ENCODE data around the gene FRAS1.
"Not testable (repeated sequence)": the region's sequence is repeated elsewhere in the genome, so short reads cannot be mapped to it uniquely, and the experiment has no call there.

The FRAS1 gene

GRCh38 chr4:78432896-78433295, 375.8 kb downstream of the FRAS1 start:
- DNase-seq (ENCODE audit: low read depth in 2 of 2) = peak; percentile 23 to 26

DNA sequence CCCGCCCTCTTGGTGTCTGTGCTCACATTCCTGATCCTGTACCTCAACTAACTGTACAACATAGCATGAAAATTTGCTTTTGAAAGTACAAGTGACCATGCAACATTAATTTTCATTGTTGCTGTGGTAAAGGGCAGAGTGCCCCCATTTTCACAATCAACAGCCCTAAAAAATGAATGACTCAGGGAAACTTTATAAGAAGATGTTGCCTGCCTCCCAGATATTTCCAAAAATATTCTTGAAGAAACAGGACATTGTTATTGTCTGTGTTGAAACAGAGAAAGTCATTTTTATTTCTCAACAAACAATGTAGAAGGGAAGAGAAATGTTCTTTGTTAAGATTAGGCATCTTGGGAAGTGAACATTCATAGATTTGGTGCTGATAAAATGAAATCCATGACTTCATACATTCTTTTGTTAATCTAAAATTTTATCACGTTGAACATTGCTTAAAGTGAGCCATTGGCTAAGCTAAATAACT, 380.5 kb downstream of the FRAS1 start:
- no peak for DNase-seq (ENCODE audit: low read depth in 2 of 2)

GRCh38 chr4:78439328-78439727, 382.2 kb downstream of the FRAS1 start:
- no peak for DNase-seq (ENCODE audit: low read depth in 2 of 2)

- no peak for DNase-seq (ENCODE audit: low read depth in 2 of 2)
Measured at GRCh38 chr4:78441756-78442155, 384.6 kb downstream of the FRAS1 start.

GRCh38 chr4:78446619-78447018, 389.5 kb downstream of the FRAS1 start:
- DNase-seq (ENCODE audit: low read depth in 2 of 2) = no peak

DNA sequence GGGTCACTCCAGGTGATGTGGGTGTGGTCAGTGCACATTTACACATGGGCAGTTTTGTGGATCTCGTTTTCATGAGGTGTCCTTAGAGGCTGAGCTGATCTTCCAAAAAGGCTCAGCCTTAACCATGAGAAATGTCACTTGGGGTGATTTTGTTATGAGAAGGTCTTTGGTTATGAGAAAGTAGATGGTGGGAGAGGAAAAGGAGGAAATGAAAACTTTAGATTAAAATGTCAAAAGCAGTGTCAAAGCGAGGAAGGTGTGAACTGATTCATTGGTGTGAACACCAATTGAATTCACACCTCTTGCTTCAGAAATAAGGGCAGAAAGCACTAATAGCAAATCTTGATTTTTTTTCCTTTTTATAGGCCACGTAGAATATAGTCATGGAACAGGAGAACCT, 394.3 kb downstream of the FRAS1 start:
- DNase-seq (ENCODE audit: low read depth in 2 of 2) = no peak

DNA sequence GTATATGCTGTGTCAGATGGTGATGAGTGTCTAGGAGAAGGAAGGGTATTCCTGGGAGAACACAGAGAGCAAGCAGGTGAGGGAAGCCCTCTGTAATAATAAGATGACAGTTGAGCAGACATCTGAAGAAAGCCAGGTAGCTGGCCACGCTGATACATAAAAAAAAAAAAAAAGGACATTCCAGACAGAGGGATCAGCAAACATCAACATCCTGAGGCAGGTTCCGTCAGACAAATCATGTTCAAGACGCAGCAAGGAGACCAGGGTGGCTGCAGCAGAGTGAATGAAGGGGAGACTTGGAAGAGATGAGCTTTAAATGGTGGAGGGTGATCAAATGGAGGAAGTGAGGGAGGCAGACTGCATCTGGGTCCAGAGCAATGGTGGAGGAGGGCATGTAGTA, 396.9 kb downstream of the FRAS1 start:
- DNase-seq (ENCODE audit: low read depth in 2 of 2) = no peak

DNA sequence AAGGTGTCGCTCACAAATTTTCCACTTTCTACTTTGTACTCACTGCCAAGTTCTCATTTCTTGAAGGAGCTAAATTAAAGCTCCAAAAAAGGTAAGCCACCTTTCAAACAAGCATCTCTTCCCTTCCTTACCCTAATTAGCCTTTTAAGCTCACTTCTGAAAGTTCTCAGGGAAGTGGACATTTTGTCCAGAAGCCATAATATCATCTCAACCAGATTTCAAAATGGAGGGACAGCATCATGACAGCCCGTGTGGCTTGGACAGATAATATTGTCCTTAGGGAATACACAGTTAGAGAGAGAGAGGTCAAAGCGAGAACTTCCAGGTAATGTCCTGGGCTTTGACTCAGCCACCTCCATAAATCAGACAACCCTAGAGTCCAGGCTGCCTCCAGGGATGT, 400.6 kb downstream of the FRAS1 start:
- DNase-seq (ENCODE audit: low read depth in 2 of 2) = no peak

- DNase-seq (ENCODE audit: low read depth in 2 of 2) = no peak
Measured at GRCh38 chr4:78459327-78459726, 402.2 kb downstream of the FRAS1 start.

GRCh38 chr4:78460368-78460767, 403.2 kb downstream of the FRAS1 start:
- DNase-seq (ENCODE audit: low read depth in 2 of 2) = no peak

DNA sequence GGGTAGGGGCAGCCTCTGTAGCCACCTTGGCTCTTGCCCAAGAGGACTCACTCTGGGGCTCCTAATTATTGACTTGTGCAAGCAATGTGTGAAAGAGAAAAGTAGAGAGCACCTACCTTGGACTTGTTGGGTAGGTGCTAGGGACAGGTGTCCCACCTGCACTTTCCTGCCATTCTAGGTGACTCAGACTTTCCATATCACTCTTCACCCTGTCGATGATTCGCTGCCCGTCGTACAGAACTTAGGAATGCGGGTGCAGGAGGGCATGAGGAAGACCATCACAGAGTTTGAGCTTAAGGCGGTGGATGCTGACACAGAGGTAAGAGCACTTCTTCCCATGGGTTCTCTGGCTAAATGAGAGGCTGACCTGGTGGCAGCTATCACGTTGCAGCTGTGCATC, 407.1 kb downstream of the FRAS1 start:
- DNase-seq (ENCODE audit: low read depth in 2 of 2) = no peak

DNA sequence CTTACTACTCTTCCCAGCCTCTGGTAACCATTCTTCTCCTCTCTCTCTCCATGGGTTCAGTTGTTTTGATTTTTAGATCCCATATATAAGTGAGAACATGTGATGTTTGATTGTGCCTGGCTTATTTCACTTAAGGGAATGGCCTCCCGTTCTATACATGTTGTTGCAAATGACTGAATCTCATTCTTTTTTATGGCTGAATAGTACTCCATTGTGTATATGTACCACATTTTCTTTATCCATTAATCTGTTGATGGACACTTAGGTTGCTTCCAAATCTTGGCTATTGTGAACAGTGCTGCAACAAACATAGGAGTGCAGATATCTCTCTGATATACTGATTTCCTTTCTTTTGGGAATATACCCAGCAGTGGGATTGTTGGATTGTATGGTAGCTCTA, 410.1 kb downstream of the FRAS1 start:
- not testable (repeated sequence) for DNase-seq (ENCODE audit: low read depth in 2 of 2)

DNA sequence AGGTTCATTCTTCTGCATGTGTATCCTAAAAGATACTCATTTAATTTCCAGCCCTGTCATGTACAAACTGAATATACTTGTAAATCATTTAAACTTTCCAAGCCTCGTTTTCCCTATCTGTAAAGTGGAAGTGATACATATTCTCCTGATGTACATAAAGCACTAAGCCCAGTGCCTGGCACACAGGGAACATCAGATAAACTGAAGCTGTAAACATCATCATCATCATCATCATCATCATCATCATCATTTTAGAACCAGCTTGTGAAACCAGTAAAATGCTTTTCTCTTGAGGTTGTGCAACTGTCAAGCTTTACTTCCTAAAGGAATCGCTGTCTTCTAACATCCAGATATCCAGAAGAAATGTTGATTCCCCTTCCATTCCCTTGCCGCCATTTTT, 411.1 kb downstream of the FRAS1 start:
- no peak for DNase-seq (ENCODE audit: low read depth in 2 of 2)

- no peak for DNase-seq (ENCODE audit: low read depth in 2 of 2)
Measured at GRCh38 chr4:78476108-78476704, 419.1 kb downstream of the FRAS1 start.

GRCh38 chr4:78477276-78477675, 420.2 kb downstream of the FRAS1 start:
- peak in 1 of 2 experiments; percentile 13 for DNase-seq (ENCODE audit: low read depth in 2 of 2)

DNA sequence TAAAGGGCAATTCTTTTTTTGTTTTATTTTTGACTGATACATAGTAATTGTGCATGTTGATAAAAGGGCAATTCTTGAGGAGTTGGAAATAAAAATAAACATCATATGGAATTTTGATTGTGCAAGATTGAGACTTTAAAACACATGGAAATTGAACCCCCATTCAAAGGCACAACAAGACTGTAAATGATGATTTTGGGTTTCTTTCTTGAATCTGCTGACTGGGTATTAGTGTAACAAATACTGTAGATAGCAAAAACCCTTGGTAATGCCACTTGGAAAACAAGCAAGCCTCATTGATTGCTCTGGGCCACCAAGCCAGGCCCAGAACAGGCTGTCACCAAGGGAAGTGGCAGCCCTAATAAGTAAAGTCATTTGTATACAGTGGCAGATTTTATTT, 421.4 kb downstream of the FRAS1 start:
- DNase-seq (ENCODE audit: low read depth in 2 of 2) = no peak

- DNase-seq (ENCODE audit: low read depth in 2 of 2) = no peak
Measured at GRCh38 chr4:78480286-78480685, 423.2 kb downstream of the FRAS1 start.

DNA sequence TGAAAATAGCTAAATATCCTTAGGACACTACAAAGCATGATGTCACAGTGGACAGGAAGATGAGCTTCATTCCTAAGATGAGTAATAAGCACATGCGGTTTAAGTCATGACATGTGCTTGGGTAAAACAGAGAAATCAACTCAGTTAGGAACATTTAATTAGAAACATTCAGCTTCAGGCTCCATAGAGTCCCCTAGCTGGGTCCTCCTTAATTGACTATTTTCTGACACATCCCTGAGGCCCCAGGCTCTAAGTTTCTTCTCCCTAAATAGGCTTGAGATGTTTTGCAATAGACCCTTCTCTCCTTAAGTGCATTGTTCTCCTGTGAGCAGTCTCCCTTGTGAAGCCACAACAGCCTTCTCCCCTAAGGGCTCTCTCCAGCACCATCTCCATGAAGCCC, 424.1 kb downstream of the FRAS1 start:
- peak; percentile 89 to 93 for DNase-seq (ENCODE audit: low read depth in 2 of 2)

GRCh38 chr4:78482281-78482680, 425.2 kb downstream of the FRAS1 start:
- DNase-seq (ENCODE audit: low read depth in 2 of 2) = no peak

- no peak for DNase-seq (ENCODE audit: low read depth in 2 of 2)
Measured at GRCh38 chr4:78483811-78484210, 426.7 kb downstream of the FRAS1 start.

- no peak for DNase-seq (ENCODE audit: low read depth in 2 of 2)
Measured at GRCh38 chr4:78484574-78484973, 427.5 kb downstream of the FRAS1 start.

DNA sequence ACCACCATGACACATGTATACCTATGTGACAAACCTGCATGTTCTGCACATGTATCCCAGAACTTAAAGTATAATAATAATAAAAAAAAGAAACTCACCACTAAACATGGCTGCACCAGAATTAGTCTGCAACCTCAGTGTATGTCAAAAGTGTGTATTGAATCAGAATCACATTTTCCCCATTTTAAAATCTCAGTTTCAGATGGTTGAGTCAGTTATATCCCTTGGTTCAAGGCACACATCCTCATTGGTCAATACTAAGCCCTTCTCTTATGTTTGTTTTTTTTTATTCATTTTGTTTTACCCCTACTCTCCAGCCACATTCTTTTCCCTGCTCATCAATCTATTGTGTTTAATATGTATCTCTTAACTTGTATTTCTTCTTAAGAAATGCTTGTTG, 436.6 kb downstream of the FRAS1 start:
- no peak for DNase-seq (ENCODE audit: low read depth in 2 of 2)

- DNase-seq (ENCODE audit: low read depth in 2 of 2) = peak in 1 of 2 experiments; percentile 19
Measured at GRCh38 chr4:78496021-78496643, 439.0 kb downstream of the FRAS1 start.

- not testable (repeated sequence) for DNase-seq (ENCODE audit: low read depth in 2 of 2)
Measured at GRCh38 chr4:78506260-78506659, 449.1 kb downstream of the FRAS1 start.

Measured in fibroblast of skin of left biceps (primary cell).